HG03108 (cell line): ENCODE data around the gene DPYSL4.

Experiments used
- ATAC-seq: cut with Tn5 transposase; IDR thresholded peaks from one replicate; pipeline ENCODE4 v1.9.1; 2021; ENCODE audit warnings: moderate library complexity; ENCODE audit not compliant: unreplicated experiment

Gene DPYSL4

GRCh38 chr10:132176623-132177500 is 9.9 kb upstream of the DPYSL4 start:
- ATAC-seq: no peak

- no peak for ATAC-seq
Measured at GRCh38 chr10:132178046-132178445, 8.7 kb upstream of the DPYSL4 start.

- ATAC-seq: no peak
Measured at GRCh38 chr10:132178672-132179545, 7.8 kb upstream of the DPYSL4 start.

- no peak for ATAC-seq
Measured at GRCh38 chr10:132179551-132180392, 7.0 kb upstream of the DPYSL4 start.

DNA sequence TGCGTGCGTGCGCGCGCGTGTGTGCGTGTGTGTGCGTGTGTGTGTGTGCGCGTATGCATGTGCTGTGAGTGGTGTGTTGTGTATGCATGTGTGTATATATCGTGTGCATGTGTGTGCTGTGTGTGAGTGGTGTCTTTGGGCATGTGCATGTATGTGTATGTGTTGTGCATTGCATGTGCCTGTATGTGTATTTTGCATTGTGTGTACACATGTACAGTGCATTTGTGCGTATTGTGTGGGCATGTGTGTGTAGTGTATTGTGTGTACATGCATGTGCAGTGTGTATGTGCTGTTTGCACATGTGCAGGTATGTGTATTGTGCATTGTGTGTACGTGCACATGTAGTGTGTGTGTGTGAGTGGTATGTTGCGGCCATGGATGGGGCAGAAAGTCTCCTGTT is 6.0 kb upstream of the DPYSL4 start:
- ATAC-seq: no peak

GRCh38 chr10:132181691-132182425 is 4.9 kb upstream of the DPYSL4 start:
- ATAC-seq: no peak

DNA sequence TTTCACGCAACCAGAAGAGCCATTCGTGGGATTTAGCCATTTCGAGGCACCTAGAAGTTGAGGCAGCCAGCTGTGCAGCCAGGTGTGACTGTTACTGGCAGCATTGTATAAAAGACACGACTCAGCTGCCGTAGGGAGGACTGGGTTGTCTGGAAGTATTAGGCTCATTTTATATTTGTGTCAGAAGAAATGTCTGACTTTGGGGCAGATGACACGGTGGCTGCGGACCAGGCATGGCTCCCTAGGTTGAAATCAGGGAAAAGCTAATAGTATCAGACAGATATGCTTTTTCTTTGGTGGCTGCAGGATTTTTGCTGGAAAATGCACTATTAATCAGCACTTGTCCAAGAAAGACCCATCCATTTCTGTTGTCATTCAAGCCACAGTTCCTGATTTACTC is 4.2 kb upstream of the DPYSL4 start:
- ATAC-seq: no peak

- ATAC-seq: no peak
Measured at GRCh38 chr10:132183046-132183445, 3.7 kb upstream of the DPYSL4 start.

DNA sequence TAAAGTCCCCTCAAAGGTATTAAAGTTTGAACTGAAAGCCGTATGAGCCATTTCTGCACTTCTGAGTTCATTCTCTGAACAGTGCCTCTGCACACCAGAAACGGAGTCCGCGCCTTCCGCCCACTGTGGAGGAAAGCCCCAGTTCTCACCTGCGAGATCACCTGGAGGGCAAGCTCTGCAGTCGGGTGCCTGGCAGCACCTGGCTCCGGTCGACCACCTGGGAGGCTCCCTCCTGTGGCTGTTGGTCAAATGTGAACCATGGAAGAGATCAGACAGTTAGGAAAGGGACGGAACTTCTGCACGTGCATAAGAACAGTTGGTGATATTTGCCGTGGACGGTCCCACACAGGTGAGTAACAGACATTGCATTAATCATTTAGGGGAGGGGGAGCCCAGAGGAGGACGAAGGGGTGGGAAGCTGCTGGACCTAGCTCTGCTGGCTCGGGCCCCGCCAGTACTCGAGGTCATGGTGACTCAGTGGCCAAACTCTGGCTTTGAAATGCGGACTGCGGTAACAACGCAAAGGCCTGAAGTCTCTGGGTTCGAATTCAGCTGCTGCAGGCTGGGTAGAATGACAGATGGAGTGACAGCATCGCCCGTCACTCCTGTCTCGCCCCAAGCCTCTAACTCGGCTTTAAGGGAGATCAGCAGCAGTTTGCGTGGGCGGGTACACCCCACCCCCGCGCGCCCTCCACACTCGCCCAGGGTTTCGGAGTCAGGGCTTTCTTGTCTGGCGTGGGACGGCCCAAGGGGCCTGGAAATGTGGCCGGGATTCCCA is 1.7 kb upstream of the DPYSL4 start:
- no peak for ATAC-seq

- ATAC-seq: no peak
Measured at GRCh38 chr10:132185601-132186487, 904 bp upstream of the DPYSL4 start.

DNA sequence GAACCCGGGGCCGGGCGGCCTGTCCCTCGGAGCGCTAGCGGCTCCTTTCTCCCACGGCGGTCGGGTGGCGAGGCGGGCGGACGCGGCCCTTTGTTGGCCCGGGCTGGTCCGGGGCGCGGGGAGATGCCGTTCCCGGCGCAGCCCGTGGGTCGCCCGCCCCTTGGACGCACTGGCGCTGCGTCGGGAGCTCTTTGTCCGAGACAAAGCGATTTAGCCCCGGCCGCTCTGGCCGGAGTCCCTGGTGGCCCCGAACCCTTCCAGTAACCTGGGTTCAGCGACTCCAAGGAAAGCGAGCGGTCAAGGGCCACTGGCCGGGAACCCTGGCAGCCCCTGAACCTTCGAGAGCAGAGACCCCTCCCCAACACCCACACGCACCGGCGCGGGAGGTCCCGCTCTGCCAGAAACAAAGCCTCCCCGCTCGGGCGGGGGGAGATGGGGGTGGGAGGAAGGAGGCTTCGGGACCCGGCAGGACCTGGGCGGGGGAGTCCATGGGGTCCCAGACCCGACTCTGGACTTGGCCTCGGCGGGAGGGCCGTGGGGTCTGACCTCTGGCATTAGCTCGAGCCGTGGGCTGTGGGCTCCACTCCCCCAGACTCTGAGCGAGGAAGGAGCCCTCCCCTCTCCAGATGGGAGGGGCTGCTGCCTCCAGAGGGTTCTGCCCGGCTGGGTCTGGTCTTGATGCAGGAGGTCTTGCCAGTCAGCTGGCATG is 836 bp downstream of the DPYSL4 start:
- no peak for ATAC-seq

GRCh38 chr10:132188331-132188730 is 1.6 kb downstream of the DPYSL4 start:
- no peak for ATAC-seq

DNA sequence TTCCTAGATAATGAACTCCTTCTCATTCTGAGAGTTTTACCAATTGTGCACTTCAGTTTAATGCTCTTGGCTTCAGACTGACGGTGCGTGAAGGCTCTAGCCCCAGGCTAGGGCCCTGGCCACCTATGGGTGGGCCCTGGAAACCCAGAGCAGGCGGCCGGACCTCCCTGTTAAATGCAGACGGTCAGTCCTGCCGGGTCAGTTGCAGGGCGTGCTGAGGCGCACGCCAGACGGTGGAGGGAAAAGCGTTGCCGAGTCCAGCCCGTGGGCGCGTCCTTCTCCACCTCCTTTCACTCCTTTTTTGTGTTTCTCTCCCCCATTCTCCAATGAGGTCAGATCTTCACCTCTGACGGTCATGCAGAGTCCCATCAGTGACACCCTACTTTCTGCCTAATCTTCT is 2.3 kb downstream of the DPYSL4 start:
- no peak for ATAC-seq

- no peak for ATAC-seq
Measured at GRCh38 chr10:132189810-132190422, 3.2 kb downstream of the DPYSL4 start.

- ATAC-seq: no peak
Measured at GRCh38 chr10:132192076-132192975, 5.6 kb downstream of the DPYSL4 start.

- ATAC-seq: no peak
Measured at GRCh38 chr10:132192991-132193665, 6.4 kb downstream of the DPYSL4 start.
